ENCODE data around the gene MSX1. TPM values are rescaled to one million over a fixed set of nuclear protein-coding genes. Genes with fewer than 3 reads are reported as not detected.

The MSX1 gene
- total RNA-seq, 3 donors from 2014 or later (not counting 1 experiment from before 2014, with no cell fraction given) = not detected

DNA sequence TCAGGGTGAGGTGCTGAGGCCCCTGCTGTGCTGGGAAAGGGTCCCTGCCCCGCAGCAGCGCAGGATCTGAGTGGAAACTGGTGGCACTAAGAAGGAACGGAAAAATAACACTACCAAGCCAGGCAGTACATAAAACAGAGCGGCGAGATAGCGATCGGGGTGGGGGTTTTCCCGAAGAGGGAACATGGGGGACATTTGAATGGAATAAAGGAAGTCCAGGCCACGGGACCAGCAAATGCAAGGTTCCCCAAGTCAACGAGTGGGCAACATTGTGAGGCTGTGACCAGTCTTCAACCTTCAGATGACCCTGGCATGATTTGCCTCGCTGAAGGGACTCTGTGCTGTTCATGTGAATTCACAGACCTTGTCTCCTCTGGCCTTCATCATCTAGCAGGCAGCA lies 13.7 kb downstream of the MSX1 start:
- Mint-ChIP-seq H3K9me3 (no peaks in the 10 kb centered on the region), H3K27me3 (ENCODE audit: low read depth in 2 of 2) (peaks cover 57 to 71% of the 10 kb centered on the region in 2 donors), H3K4me1 (peaks cover 12 to 16% of the 10 kb centered on the region in 2 donors), H3K4me3 (no peak overlapping the region), H3K36me3 (no peaks in the 10 kb centered on the region), H3K27ac (no peak overlapping the region)
- no peak for ATAC-seq
- H3K36me3 ChIP-seq (ENCODE audit: control insufficient read depth, insufficient read depth, low read length) = no peaks in the 10 kb centered on the region
- intact Hi-C loops (cut with micrococcal nuclease) = no loop called here
- no peak for DNase-seq
- H3K4me3 ChIP-seq (ENCODE audit: low read length) = no peak overlapping the region
- WGBS (ENCODE audit: insufficient coverage) = 15% methylated on average over 11 of the region's 11 CpGs
- H3K27ac ChIP-seq (ENCODE audit: low read length) = no peak overlapping the region
- no peaks in the 10 kb centered on the region for H3K9me3 ChIP-seq (ENCODE audit: control insufficient read depth, insufficient read depth, low read length)
- peaks cover 62% of the 10 kb centered on the region for H3K27me3 ChIP-seq (ENCODE audit: control insufficient read depth, insufficient read depth, low read length)
- peaks cover 11% of the 10 kb centered on the region for H3K4me1 ChIP-seq (ENCODE audit: control insufficient read depth, insufficient read depth, low read length)
- TF ChIP-seq, protein P1, sequence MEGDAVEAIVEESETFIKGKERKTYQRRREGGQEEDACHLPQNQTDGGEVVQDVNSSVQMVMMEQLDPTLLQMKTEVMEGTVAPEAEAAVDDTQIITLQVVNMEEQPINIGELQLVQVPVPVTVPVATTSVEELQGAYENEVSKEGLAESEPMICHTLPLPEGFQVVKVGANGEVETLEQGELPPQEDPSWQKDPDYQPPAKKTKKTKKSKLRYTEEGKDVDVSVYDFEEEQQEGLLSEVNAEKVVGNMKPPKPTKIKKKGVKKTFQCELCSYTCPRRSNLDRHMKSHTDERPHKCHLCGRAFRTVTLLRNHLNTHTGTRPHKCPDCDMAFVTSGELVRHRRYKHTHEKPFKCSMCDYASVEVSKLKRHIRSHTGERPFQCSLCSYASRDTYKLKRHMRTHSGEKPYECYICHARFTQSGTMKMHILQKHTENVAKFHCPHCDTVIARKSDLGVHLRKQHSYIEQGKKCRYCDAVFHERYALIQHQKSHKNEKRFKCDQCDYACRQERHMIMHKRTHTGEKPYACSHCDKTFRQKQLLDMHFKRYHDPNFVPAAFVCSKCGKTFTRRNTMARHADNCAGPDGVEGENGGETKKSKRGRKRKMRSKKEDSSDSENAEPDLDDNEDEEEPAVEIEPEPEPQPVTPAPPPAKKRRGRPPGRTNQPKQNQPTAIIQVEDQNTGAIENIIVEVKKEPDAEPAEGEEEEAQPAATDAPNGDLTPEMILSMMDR (IDR thresholded peaks at IDR 0.05) = no peak

DNA sequence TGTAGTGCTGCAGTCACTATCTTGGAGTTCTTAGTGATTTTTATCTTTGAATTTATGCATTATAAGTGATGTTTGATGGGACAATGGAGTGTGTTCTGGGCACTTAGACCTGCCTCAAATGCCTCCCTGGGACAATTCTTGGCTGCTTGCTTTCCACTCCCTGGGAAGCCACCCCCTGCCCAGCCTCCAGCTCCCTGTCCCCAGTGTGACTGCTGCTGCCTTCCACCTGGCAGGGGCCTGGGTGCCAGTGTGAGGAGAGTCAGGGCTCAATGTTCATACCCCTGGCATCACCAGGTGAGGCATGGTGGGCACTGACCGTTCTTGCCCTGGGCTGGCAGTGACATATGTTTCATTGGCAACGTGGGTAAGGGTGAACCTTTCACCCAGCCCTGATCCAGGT lies 14.8 kb downstream of the MSX1 start:
- H3K27me3 ChIP-seq (ENCODE audit: control insufficient read depth, insufficient read depth, low read length) = peaks cover 54% of the 10 kb centered on the region
- TF ChIP-seq, protein P1 (IDR thresholded peaks at IDR 0.05) = no peak
- no peaks in the 10 kb centered on the region for H3K9me3 ChIP-seq (ENCODE audit: control insufficient read depth, insufficient read depth, low read length)
- intact Hi-C loops (cut with micrococcal nuclease) = no loop called here
- 79% methylated on average over 2 of the region's 2 CpGs for WGBS (ENCODE audit: insufficient coverage)
- H3K4me1 ChIP-seq (ENCODE audit: control insufficient read depth, insufficient read depth, low read length) = peaks cover 11% of the 10 kb centered on the region
- Mint-ChIP-seq H3K36me3 (no peaks in the 10 kb centered on the region), H3K27ac (no peak overlapping the region), H3K4me3 (no peak overlapping the region), H3K27me3 (ENCODE audit: low read depth in 2 of 2) (peaks cover 52 to 71% of the 10 kb centered on the region in 2 donors), H3K9me3 (no peaks in the 10 kb centered on the region), H3K4me1 (peaks cover 12 to 16% of the 10 kb centered on the region in 2 donors)
- no peak overlapping the region for H3K4me3 ChIP-seq (ENCODE audit: low read length)
- H3K27ac ChIP-seq (ENCODE audit: low read length) = no peak overlapping the region
- no peak for DNase-seq
- no peak for ATAC-seq
- no peaks in the 10 kb centered on the region for H3K36me3 ChIP-seq (ENCODE audit: control insufficient read depth, insufficient read depth, low read length)

DNA sequence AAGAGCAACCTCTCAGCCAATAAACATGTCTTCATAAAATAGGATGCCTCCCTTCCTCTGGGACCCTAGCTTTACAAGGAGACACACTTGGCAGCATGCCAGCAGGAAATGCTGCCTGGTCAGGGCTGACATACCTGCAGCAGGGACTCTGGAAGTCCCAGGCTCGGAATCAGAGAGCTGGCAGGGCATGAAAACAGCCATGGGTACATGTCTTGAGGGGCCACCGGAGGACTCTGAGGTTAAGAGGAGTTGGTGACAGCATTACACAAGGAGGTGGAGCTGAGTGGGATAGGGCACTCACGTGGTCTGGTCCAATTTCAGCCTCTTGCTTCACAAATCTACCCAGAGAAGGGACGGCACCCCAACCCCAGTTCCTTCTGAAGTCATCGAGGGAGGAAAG lies 15.7 kb downstream of the MSX1 start:
- H3K27me3 Mint-ChIP-seq (ENCODE audit: low read depth in 2 of 2) = peaks cover 43 to 62% of the 10 kb centered on the region in 2 donors
- H3K4me3 ChIP-seq (ENCODE audit: low read length) = no peak overlapping the region
- TF ChIP-seq, protein P1 (IDR thresholded peaks at IDR 0.05) = no peak
- H3K27me3 ChIP-seq (ENCODE audit: control insufficient read depth, insufficient read depth, low read length) = peaks cover 45% of the 10 kb centered on the region
- no peak overlapping the region for H3K27ac ChIP-seq (ENCODE audit: low read length)
- H3K4me1 ChIP-seq (ENCODE audit: control insufficient read depth, insufficient read depth, low read length) = peaks cover 11% of the 10 kb centered on the region
- no peak overlapping the region for H3K4me3 Mint-ChIP-seq
- DNase-seq (no peak), ATAC-seq (no peak)
- no peaks in the 10 kb centered on the region for H3K9me3 ChIP-seq (ENCODE audit: control insufficient read depth, insufficient read depth, low read length)
- H3K36me3 ChIP-seq (ENCODE audit: control insufficient read depth, insufficient read depth, low read length) = no peaks in the 10 kb centered on the region
- intact Hi-C loops (cut with micrococcal nuclease) = no loop called here
- H3K27ac Mint-ChIP-seq = no peak overlapping the region
- no peaks in the 10 kb centered on the region for H3K36me3 Mint-ChIP-seq
- H3K4me1 Mint-ChIP-seq = peaks cover 12% of the 10 kb centered on the region in 2 donors
- no peaks in the 10 kb centered on the region for H3K9me3 Mint-ChIP-seq
- WGBS (ENCODE audit: insufficient coverage) = 35% methylated on average over 5 of the region's 5 CpGs

DNA sequence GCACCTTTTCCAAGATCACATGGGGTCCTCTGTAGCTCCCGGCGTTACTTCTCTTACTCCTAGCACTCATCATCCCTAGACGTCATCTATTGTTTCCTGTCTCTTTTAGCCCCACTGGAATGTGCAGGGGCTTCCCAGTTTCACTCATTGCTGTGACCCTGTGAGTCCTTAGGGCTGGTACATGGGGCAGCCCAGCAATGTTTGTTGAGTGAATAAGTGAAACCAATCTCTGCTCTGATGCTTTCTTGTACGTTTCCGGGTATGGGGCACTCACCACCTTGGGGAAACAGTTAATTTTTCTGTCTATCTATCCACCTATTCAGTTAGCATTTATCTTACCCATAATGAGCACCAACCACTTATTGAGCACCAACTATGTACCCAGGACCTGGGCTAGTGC lies 16.1 kb downstream of the MSX1 start:
- Histone ChIP-seq H3K27ac (ENCODE audit: low read length) (no peak overlapping the region), H3K27me3 (ENCODE audit: control insufficient read depth, insufficient read depth, low read length) (peaks cover 40% of the 10 kb centered on the region), H3K4me1 (ENCODE audit: control insufficient read depth, insufficient read depth, low read length) (peaks cover 11% of the 10 kb centered on the region), H3K36me3 (ENCODE audit: control insufficient read depth, insufficient read depth, low read length) (no peaks in the 10 kb centered on the region), H3K9me3 (ENCODE audit: control insufficient read depth, insufficient read depth, low read length) (no peaks in the 10 kb centered on the region), H3K4me3 (ENCODE audit: low read length) (no peak overlapping the region)
- Mint-ChIP-seq H3K9me3 (no peaks in the 10 kb centered on the region), H3K27ac (no peak overlapping the region), H3K4me1 (peaks cover 11 to 12% of the 10 kb centered on the region in 2 donors), H3K4me3 (no peak overlapping the region), H3K36me3 (no peaks in the 10 kb centered on the region), H3K27me3 (ENCODE audit: low read depth in 2 of 2) (peaks cover 39 to 58% of the 10 kb centered on the region in 2 donors)
- DNase-seq (no peak), ATAC-seq (no peak)
- intact Hi-C loops (cut with micrococcal nuclease) = no loop called here
- TF ChIP-seq, protein P1 (IDR thresholded peaks at IDR 0.05) = no peak
- WGBS (ENCODE audit: insufficient coverage) = 46% methylated on average over 5 of the region's 5 CpGs

Measured in natural killer cell (primary cell).